HepG2 (cell line): ENCODE data around the gene ZMPSTE24. TPM values are rescaled to one million over a fixed set of nuclear protein-coding genes. Genes with fewer than 3 reads are reported as not detected.

Source experiments
- ATAC-seq: fragments of 200-7000 bp; cut with Tn5 transposase; 3 replicates; pipeline ENCODE4 v1.9.1; 2020; ENCODE audit warnings: mild to moderate bottlenecking, moderate library complexity
- BruUV-seq: library from RNA; stranded (reverse); fragments of 400-500 nt; replicated peaks from 2 replicates; lab custom pipeline; 2021; lab: Mats Ljungman, UMichigan
- CTCF ChIA-PET: fragments of 300-600 bp; formaldehyde crosslinking; extraction: SDS; loops from one replicate; lab custom pipeline; 2021; ENCODE audit warnings: low total read pairs, inconsistent platforms, low intra/inter-chr PET ratio; lab: Yijun Ruan, JAX
- POLR2A ChIA-PET: fragments of 350-600 bp; sonication (Branson Sonifier 250); formaldehyde crosslinking; loops from one replicate; lab custom pipeline; 2020; ENCODE audit warnings: antibody characterized with exemption, inconsistent platforms; lab: Yijun Ruan, JAX
- DNase-seq: peaks from one replicate; pipeline ENCODE4 v3.0.0-alpha.2; 2015; ENCODE audit warnings: low spot score
- FAIRE-seq: peaks from 3 replicates; lab custom pipeline; 2011; peaks lifted over from hg19 to GRCh38; lab: Jason Lieb, UNC
- H2AFZ ChIP-seq: one replicate; pipeline ENCODE4 v1.6.1; 2011; ENCODE audit warnings: low read length, inconsistent platforms
- H3K27ac ChIP-seq: fragments of 300-600 bp; 3 replicates; pipeline ENCODE4 v1.8.0; 2011; ENCODE audit warnings: mixed run types, mild to moderate bottlenecking, mixed read lengths, low read length, inconsistent platforms; ENCODE audit not compliant: insufficient read depth; ENCODE audit errors: extremely low read length
- H3K27me3 ChIP-seq, 2 experiments: fragments of 200-600 bp in 1 of 2; 2 replicates in 1 of 2; 3 replicates in 1 of 2; pipeline versions ENCODE4 v1.6.0 to v1.8.0; 2011; ENCODE audit warnings: low read length in 2 of 2, mild to moderate bottlenecking in 2 of 2, moderate library complexity in 2 of 2, inconsistent platforms in 1 of 2; ENCODE audit not compliant: insufficient read depth in 2 of 2, control insufficient read depth in 1 of 2
- H3K36me3 ChIP-seq, 2 experiments: fragments of 200-600 bp in 1 of 2; replicated peaks in 1 of 2; 2 replicates in 1 of 2; 3 replicates in 1 of 2; pipeline versions ENCODE4 v1.5.1 to v1.8.0; 2011; ENCODE audit warnings: low read length in 2 of 2, inconsistent platforms in 1 of 2; ENCODE audit not compliant: insufficient read depth in 2 of 2, control insufficient read depth in 1 of 2
- H3K4me1 ChIP-seq: 2 replicates; pipeline ENCODE4 v1.5.1; 2012; ENCODE audit warnings: low read length, inconsistent platforms; ENCODE audit not compliant: insufficient read depth
- H3K4me2 ChIP-seq: 2 replicates; pipeline ENCODE4 v1.6.0; 2011; ENCODE audit warnings: low read depth, low read length, inconsistent platforms
- H3K4me3 ChIP-seq, 3 experiments: fragments of 200-600 bp in 1 of 3; sonication (generic), shearing (Covaris generic) in 1 of 3; replicated peaks in 1 of 3; 2 replicates each; pipeline ENCODE4 v1.5.1; 2011 to 2016; ENCODE audit warnings: low read length in 3 of 3, inconsistent platforms in 2 of 3, low read depth in 2 of 3, mild to moderate bottlenecking in 2 of 3, control low read depth in 1 of 3, mixed read lengths in 1 of 3; ENCODE audit not compliant: insufficient read depth in 1 of 3
- H3K79me2 ChIP-seq: one replicate; pipeline ENCODE4 v1.6.1; 2011; ENCODE audit warnings: low read length, inconsistent platforms; ENCODE audit not compliant: insufficient read depth
- H3K9ac ChIP-seq: 2 replicates; pipeline ENCODE4 v1.6.0; 2011; ENCODE audit warnings: mild to moderate bottlenecking, low read depth, low read length, inconsistent platforms; ENCODE audit not compliant: insufficient read depth
- H3K9me3 ChIP-seq: 2 replicates; pipeline ENCODE4 v1.5.1; 2012; ENCODE audit warnings: mild to moderate bottlenecking, low read length
- H4K20me1 ChIP-seq: 2 replicates; pipeline ENCODE4 v1.6.0; 2011; ENCODE audit warnings: inconsistent platforms, mild to moderate bottlenecking, low read length, moderate library complexity; ENCODE audit not compliant: insufficient read depth
- CHCHD3 ChIP-seq: sonication (generic); formaldehyde crosslinking; IDR thresholded peaks from 2 replicates; pipeline ENCODE4 v1.8.0; 2022; ENCODE audit warnings: mild to moderate bottlenecking, missing genetic modification reagents, moderate library complexity
- KDM3A ChIP-seq: IDR thresholded peaks from 2 replicates; pipeline ENCODE4 v1.6.1; 2018; ENCODE audit warnings: low read depth, missing compliant biosample characterization
- MBNL3 ChIP-seq: fragments of 250-450 bp; sonication (Bioruptor Pico); conservative IDR thresholded peaks from 2 replicates; pipeline ENCODE4 v1.8.0; 2022; ENCODE audit warnings: mild to moderate bottlenecking, inconsistent platforms
- POLR2A ChIP-seq, 2 experiments: IDR thresholded peaks; 2 replicates each; pipeline ENCODE4 v1.6.1; 2011; ENCODE audit warnings: low read depth in 2 of 2, low read length in 2 of 2, mild to moderate bottlenecking in 1 of 2, moderate library complexity in 1 of 2; ENCODE audit not compliant: insufficient read depth in 1 of 2
- TFAP4 ChIP-seq: sonication (generic); IDR thresholded peaks from 2 replicates; pipeline ENCODE4 v1.6.1; 2016; ENCODE audit warnings: low read depth, borderline replicate concordance
- TFDP1 ChIP-seq: IDR thresholded peaks from 2 replicates; pipeline ENCODE4 v1.6.1; 2016; ENCODE audit warnings: missing compliant biosample characterization, missing genetic modification reagents, borderline replicate concordance
- TP53 ChIP-seq: sonication (generic); formaldehyde crosslinking; conservative IDR thresholded peaks from 2 replicates; pipeline ENCODE4 v1.4.0; 2020; ENCODE audit warnings: missing genetic modification reagents
- ZNF225 ChIP-seq: sonication (generic); formaldehyde crosslinking; IDR thresholded peaks from 2 replicates; pipeline ENCODE4 v1.4.0; 2020; ENCODE audit warnings: mild to moderate bottlenecking, missing genetic modification reagents
- WGBS: methylation state at CpG from one replicate; pipeline ENCODE4 v1.1.6; 2017; ENCODE audit warnings: low lambda C conversion rate; 5-methylcytosine and 5-hydroxymethylcytosine counted together
- in situ Hi-C: cut with HindIII; loops from 2 replicates; pipeline ENCODE4 v1.10.0; 2017; ENCODE audit warnings: low pct_unique_long_range_greater_than_20kb; ENCODE audit not compliant: extremely low pct_ligation_motif_present
- intact Hi-C: fragments of 100-400 bp; cut with micrococcal nuclease; formaldehyde crosslinking; loops from one replicate; pipeline ENCODE4 v1.10.0; 2022; ENCODE audit not compliant: unreplicated experiment
- polyA plus RNA-seq, 8 experiments: library from polyadenylated mRNA; depleted of rRNA in 3 of 8; stranded (reverse) in 7 of 8; unstranded in 1 of 8; fragments of >200 nt; fragmentation: Illumina TruSeq in 4 of 8; extraction: Trizol in 4 of 8; gene quantifications; 2 replicates each; pipeline versions ENCODE4 v1.2.1 to v1.2.3, GENCODE V29; 2011 to 2016; ENCODE audit warnings: low read depth in 4 of 8, missing spikeins in 1 of 8, mixed read lengths in 1 of 8; ENCODE audit not compliant: insufficient read depth in 1 of 8
- total RNA-seq, 5 experiments: library from RNA; depleted of rRNA; stranded (reverse); fragments of >200 nt; fragmentation: Illumina TruSeq; extraction: Trizol; gene quantifications; 2 replicates each; pipeline ENCODE4 v1.2.3, GENCODE V29; 2016; ENCODE audit warnings: low read depth in 1 of 5
- TF ChIP-seq, protein P1 (sequence below): sonication (generic); formaldehyde crosslinking; IDR thresholded peaks from 2 replicates; pipeline ENCODE4 v1.8.1; 2023; ENCODE audit warnings: mild to moderate bottlenecking, missing genetic modification reagents
- TF ChIP-seq, protein P2 (sequence below): sonication (generic); formaldehyde crosslinking; IDR thresholded peaks from 2 replicates; pipeline ENCODE4 v1.5.1; 2020; ENCODE audit warnings: mild to moderate bottlenecking, missing genetic modification reagents
- TF ChIP-seq, protein P3 (sequence below): IDR thresholded peaks from 2 replicates; pipeline ENCODE4 v1.4.0; 2020; ENCODE audit warnings: mild to moderate bottlenecking, missing genetic modification reagents

The ZMPSTE24 gene
- total and polyA plus RNA-seq, 2 of the 13 experiments (the other 11 are each of a cell fraction or from before 2014, with no cell fraction given): 13.6 to 60.2 TPM

DNA sequence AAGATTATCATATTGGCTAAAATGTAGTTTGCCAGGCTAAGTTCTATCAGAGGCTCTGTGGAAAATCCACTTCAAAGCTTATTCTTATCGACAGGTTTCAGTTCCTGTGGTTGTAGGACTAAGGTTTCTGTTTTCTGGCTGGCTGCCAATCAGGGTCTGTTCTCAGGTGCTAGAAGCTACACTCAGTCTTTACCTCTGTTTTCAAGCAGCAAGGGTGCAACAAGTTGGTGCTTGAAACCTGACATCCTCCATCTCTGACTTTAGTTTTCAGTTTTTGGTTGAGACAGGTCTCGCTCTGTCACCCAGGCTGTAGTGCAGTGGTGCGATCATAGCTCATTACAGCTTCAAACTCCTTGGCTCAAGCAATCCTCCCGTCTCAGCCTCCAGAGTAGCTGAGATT, 25.6 kb upstream of the ZMPSTE24 start:
- in situ Hi-C loops: no loop called here
- WGBS: 99% methylated on average over 4 of the region's 4 CpGs
- BruUV-seq: no TSS peak

More for the DNA sequence above, 25.6 kb upstream of the ZMPSTE24 start:
- ChIA-PET POLR2A (no interaction called here), CTCF (no interaction called here)
- no peaks in the 10 kb centered on the region for H4K20me1 ChIP-seq
- no peak overlapping the region for H2AFZ ChIP-seq
- peaks cover 21 to 64% of the 10 kb centered on the region in 2 experiments for H3K36me3 ChIP-seq
- ATAC-seq (no peak), FAIRE-seq (no peak), DNase-seq (no peak)
- no peaks in the 10 kb centered on the region for H3K9me3 ChIP-seq
- TF ChIP-seq ZNF225 (CRISPR knock-in tag) (no peak), POLR2A (IDR thresholded peaks at IDR 0.05; ENCODE audit: insufficient read depth in 1 of 2, low read depth in 2 of 2, low read length in 2 of 2) (no peak), TFAP4 (no peak), TP53 (no peak), KDM3A (CRISPR knock-in tag) (no peak), MBNL3 (CRISPR knock-in tag) (no peak), CHCHD3 (CRISPR knock-in tag) (no peak), TFDP1 (CRISPR knock-in tag) (no peak)
- TF ChIP-seq, protein P1, sequence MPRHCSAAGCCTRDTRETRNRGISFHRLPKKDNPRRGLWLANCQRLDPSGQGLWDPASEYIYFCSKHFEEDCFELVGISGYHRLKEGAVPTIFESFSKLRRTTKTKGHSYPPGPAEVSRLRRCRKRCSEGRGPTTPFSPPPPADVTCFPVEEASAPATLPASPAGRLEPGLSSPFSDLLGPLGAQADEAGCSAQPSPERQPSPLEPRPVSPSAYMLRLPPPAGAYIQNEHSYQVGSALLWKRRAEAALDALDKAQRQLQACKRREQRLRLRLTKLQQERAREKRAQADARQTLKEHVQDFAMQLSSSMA: no peak
- TF ChIP-seq, protein P2, sequence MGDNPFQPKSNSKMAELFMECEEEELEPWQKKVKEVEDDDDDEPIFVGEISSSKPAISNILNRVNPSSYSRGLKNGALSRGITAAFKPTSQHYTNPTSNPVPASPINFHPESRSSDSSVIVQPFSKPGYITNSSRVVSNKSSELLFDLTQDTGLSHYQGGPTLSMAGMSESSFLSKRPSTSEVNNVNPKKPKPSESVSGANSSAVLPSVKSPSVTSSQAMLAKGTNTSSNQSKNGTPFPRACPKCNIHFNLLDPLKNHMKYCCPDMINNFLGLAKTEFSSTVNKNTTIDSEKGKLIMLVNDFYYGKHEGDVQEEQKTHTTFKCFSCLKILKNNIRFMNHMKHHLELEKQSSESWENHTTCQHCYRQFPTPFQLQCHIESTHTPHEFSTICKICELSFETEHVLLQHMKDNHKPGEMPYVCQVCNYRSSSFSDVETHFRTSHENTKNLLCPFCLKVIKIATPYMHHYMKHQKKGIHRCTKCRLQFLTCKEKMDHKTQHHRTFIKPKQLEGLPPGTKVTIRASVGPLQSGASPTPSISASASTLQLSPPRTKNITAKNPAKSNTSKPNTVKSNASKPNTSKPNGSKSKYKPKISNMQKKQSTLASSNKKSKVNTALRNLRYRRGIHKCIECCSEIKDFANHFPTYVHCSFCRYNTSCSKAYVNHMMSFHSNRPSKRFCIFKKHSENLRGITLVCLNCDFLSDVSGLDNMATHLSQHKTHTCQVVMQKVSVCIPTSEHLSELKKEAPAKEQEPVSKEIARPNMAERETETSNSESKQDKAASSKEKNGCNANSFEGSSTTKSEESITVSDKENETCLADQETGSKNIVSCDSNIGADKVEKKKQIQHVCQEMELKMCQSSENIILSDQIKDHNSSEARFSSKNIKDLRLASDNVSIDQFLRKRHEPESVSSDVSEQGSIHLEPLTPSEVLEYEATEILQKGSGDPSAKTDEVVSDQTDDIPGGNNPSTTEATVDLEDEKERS (CRISPR knock-in tag): no peak
- TF ChIP-seq, protein P3, sequence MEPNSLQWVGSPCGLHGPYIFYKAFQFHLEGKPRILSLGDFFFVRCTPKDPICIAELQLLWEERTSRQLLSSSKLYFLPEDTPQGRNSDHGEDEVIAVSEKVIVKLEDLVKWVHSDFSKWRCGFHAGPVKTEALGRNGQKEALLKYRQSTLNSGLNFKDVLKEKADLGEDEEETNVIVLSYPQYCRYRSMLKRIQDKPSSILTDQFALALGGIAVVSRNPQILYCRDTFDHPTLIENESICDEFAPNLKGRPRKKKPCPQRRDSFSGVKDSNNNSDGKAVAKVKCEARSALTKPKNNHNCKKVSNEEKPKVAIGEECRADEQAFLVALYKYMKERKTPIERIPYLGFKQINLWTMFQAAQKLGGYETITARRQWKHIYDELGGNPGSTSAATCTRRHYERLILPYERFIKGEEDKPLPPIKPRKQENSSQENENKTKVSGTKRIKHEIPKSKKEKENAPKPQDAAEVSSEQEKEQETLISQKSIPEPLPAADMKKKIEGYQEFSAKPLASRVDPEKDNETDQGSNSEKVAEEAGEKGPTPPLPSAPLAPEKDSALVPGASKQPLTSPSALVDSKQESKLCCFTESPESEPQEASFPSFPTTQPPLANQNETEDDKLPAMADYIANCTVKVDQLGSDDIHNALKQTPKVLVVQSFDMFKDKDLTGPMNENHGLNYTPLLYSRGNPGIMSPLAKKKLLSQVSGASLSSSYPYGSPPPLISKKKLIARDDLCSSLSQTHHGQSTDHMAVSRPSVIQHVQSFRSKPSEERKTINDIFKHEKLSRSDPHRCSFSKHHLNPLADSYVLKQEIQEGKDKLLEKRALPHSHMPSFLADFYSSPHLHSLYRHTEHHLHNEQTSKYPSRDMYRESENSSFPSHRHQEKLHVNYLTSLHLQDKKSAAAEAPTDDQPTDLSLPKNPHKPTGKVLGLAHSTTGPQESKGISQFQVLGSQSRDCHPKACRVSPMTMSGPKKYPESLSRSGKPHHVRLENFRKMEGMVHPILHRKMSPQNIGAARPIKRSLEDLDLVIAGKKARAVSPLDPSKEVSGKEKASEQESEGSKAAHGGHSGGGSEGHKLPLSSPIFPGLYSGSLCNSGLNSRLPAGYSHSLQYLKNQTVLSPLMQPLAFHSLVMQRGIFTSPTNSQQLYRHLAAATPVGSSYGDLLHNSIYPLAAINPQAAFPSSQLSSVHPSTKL (CRISPR knock-in tag): no peak
- H3K9ac ChIP-seq: no peak overlapping the region
- no peak overlapping the region for H3K4me3 ChIP-seq
- H3K79me2 ChIP-seq: no peaks in the 10 kb centered on the region
- H3K4me1 ChIP-seq: no peaks in the 10 kb centered on the region
- no peaks in the 10 kb centered on the region for H3K27me3 ChIP-seq
- intact Hi-C loops: no loop called here
- H3K27ac ChIP-seq: no peak overlapping the region
- no peak overlapping the region for H3K4me2 ChIP-seq
